ENCODE data around the gene FNDC3B. TPM values are rescaled to one million over a fixed set of nuclear protein-coding genes. Genes with fewer than 3 reads are reported as not detected.
"Not testable (repeated sequence)": the region's sequence is repeated elsewhere in the genome, so short reads cannot be mapped to it uniquely, and the experiment has no call there.

The FNDC3B gene
- total and polyA plus RNA-seq, 2 donors (not counting 1 experiment from before 2014, with no cell fraction given) = 1.2 to 9.2 TPM

- no peaks in the 10 kb centered on the region for H3K79me2 ChIP-seq (ENCODE audit: control insufficient read depth, insufficient read depth, low read length)
- H3K9me3 Mint-ChIP-seq (ENCODE audit: insufficient read depth) = no peaks in the 10 kb centered on the region
- no peaks in the 10 kb centered on the region for H3K36me3 ChIP-seq (replicated peaks in 1 of 2; ENCODE audit: control extremely low read depth in 1 of 2, control insufficient read depth in 1 of 2, extremely low read depth in 1 of 2, insufficient read depth in 2 of 2, low read length in 1 of 2)
- H3K4me2 ChIP-seq (replicated peaks; ENCODE audit: low read depth, low read length, poor library complexity, severe bottlenecking) = no peak overlapping the region
- H3K27me3 ChIP-seq (replicated peaks in 1 of 4; ENCODE audit: control extremely low read depth in 1 of 4, control insufficient read depth in 3 of 4, insufficient read depth in 4 of 4, low read length in 3 of 4) = no peaks in the 10 kb centered on the region
- H3K9me3 ChIP-seq (ENCODE audit: control extremely low read depth in 1 of 3, control insufficient read depth in 2 of 3, insufficient read depth in 1 of 3, low read length in 2 of 3) = no peaks in the 10 kb centered on the region
- H3K27ac ChIP-seq (ENCODE audit: low read length in 2 of 2) = no peak overlapping the region
- CTCF ChIA-PET = no interaction called here
- no peak overlapping the region for H3K4me3 ChIP-seq (ENCODE audit: control extremely low read depth in 1 of 5, extremely low read depth in 1 of 5, insufficient read depth in 1 of 5, low read depth in 2 of 5, low read length in 4 of 5)
- no peak for ATAC-seq (ENCODE audit: low read depth)
- H3K4me1 Mint-ChIP-seq = no peaks in the 10 kb centered on the region
- 100% methylated on average over 3 of the region's 5 CpGs for WGBS (ENCODE audit: insufficient coverage)
- H3K27me3 Mint-ChIP-seq = no peaks in the 10 kb centered on the region
- intact Hi-C loops (cut with micrococcal nuclease) = no loop called here
- H2AFZ ChIP-seq (ENCODE audit: insufficient read depth, low read depth, low read length, poor library complexity, severe bottlenecking) = no peak overlapping the region
- no peaks in the 10 kb centered on the region for H3K4me1 ChIP-seq (ENCODE audit: control insufficient read depth in 2 of 2, insufficient read depth in 2 of 2, low read length in 2 of 2)
- DNase-seq = no peak
- no peak overlapping the region for H3K27ac Mint-ChIP-seq
- H3K4me3 Mint-ChIP-seq = no peak overlapping the region
- H3K9ac ChIP-seq (ENCODE audit: low read length) = no peak overlapping the region
- no peak for TF ChIP-seq CTCF (IDR thresholded peaks at IDR 0.05)
- TF ChIP-seq EZH2 (IDR thresholded peaks at IDR 0.05; ENCODE audit: borderline replicate concordance, insufficient read depth, low read depth, low read length, poor library complexity, severe bottlenecking) = no peak
- POLR2A ChIA-PET = no interaction called here
- no peaks in the 10 kb centered on the region for H4K20me1 ChIP-seq (ENCODE audit: control insufficient read depth, insufficient read depth, low read length, poor library complexity, severe bottlenecking)
These were observed 213.8 kb downstream of the FNDC3B start for GRCh38 chr3:172253200-172253599.

- H3K4me3 ChIP-seq (ENCODE audit: control extremely low read depth in 1 of 5, extremely low read depth in 1 of 5, insufficient read depth in 1 of 5, low read depth in 2 of 5, low read length in 4 of 5) = no peak overlapping the region
- DNase-seq = no peak
- no peak overlapping the region for H3K4me3 Mint-ChIP-seq
- H3K27ac Mint-ChIP-seq = no peak overlapping the region
- WGBS (ENCODE audit: insufficient coverage) = no CpG with 5 or more reads among the region's 1 CpG
- H3K27me3 ChIP-seq (replicated peaks in 1 of 4; ENCODE audit: control extremely low read depth in 1 of 4, control insufficient read depth in 3 of 4, insufficient read depth in 4 of 4, low read length in 3 of 4) = no peaks in the 10 kb centered on the region
- TF ChIP-seq CTCF (IDR thresholded peaks at IDR 0.05) = no peak
- no peak for TF ChIP-seq EZH2 (IDR thresholded peaks at IDR 0.05; ENCODE audit: borderline replicate concordance, insufficient read depth, low read depth, low read length, poor library complexity, severe bottlenecking)
- H3K4me2 ChIP-seq (replicated peaks; ENCODE audit: low read depth, low read length, poor library complexity, severe bottlenecking) = no peak overlapping the region
- H3K9me3 ChIP-seq (ENCODE audit: control extremely low read depth in 1 of 3, control insufficient read depth in 2 of 3, insufficient read depth in 1 of 3, low read length in 2 of 3) = no peaks in the 10 kb centered on the region
- H3K36me3 ChIP-seq (replicated peaks in 1 of 2; ENCODE audit: control extremely low read depth in 1 of 2, control insufficient read depth in 1 of 2, extremely low read depth in 1 of 2, insufficient read depth in 2 of 2, low read length in 1 of 2) = no peaks in the 10 kb centered on the region
- ChIA-PET POLR2A (no interaction called here), CTCF (no interaction called here)
- no peaks in the 10 kb centered on the region for H3K27me3 Mint-ChIP-seq
- intact Hi-C loops (cut with micrococcal nuclease) = no loop called here
- H3K4me1 ChIP-seq (ENCODE audit: control insufficient read depth in 2 of 2, insufficient read depth in 2 of 2, low read length in 2 of 2) = no peaks in the 10 kb centered on the region
- no peak overlapping the region for H3K27ac ChIP-seq (ENCODE audit: low read length in 2 of 2)
- no peak for ATAC-seq (ENCODE audit: low read depth)
- no peaks in the 10 kb centered on the region for H3K4me1 Mint-ChIP-seq
- H3K79me2 ChIP-seq (ENCODE audit: control insufficient read depth, insufficient read depth, low read length) = no peaks in the 10 kb centered on the region
- no peaks in the 10 kb centered on the region for H3K9me3 Mint-ChIP-seq (ENCODE audit: insufficient read depth)
- H2AFZ ChIP-seq (ENCODE audit: insufficient read depth, low read depth, low read length, poor library complexity, severe bottlenecking) = no peak overlapping the region
- H3K9ac ChIP-seq (ENCODE audit: low read length) = no peak overlapping the region
- H4K20me1 ChIP-seq (ENCODE audit: control insufficient read depth, insufficient read depth, low read length, poor library complexity, severe bottlenecking) = no peaks in the 10 kb centered on the region
These were observed 215.2 kb downstream of the FNDC3B start for GRCh38 chr3:172254542-172254941.

- H3K27ac ChIP-seq (ENCODE audit: low read length in 2 of 2); POLR2A ChIA-PET: not testable (repeated sequence)
These were observed 215.9 kb downstream of the FNDC3B start for GRCh38 chr3:172255321-172255720.

More at GRCh38 chr3:172255321-172255720, 215.9 kb downstream of the FNDC3B start:
- intact Hi-C loops (cut with micrococcal nuclease); H3K4me2 ChIP-seq (replicated peaks; ENCODE audit: low read depth, low read length, poor library complexity, severe bottlenecking); H3K36me3 ChIP-seq (replicated peaks in 1 of 2; ENCODE audit: control extremely low read depth in 1 of 2, control insufficient read depth in 1 of 2, extremely low read depth in 1 of 2, insufficient read depth in 2 of 2, low read length in 1 of 2); H2AFZ ChIP-seq (ENCODE audit: insufficient read depth, low read depth, low read length, poor library complexity, severe bottlenecking); CTCF ChIA-PET; H3K4me1 Mint-ChIP-seq; H3K9me3 ChIP-seq (ENCODE audit: control extremely low read depth in 1 of 3, control insufficient read depth in 2 of 3, insufficient read depth in 1 of 3, low read length in 2 of 3); H3K79me2 ChIP-seq (ENCODE audit: control insufficient read depth, insufficient read depth, low read length); DNase-seq; H3K27me3 ChIP-seq (replicated peaks in 1 of 4; ENCODE audit: control extremely low read depth in 1 of 4, control insufficient read depth in 3 of 4, insufficient read depth in 4 of 4, low read length in 3 of 4); H3K27ac Mint-ChIP-seq; H3K4me3 Mint-ChIP-seq; H3K4me3 ChIP-seq (ENCODE audit: control extremely low read depth in 1 of 5, extremely low read depth in 1 of 5, insufficient read depth in 1 of 5, low read depth in 2 of 5, low read length in 4 of 5); H3K4me1 ChIP-seq (ENCODE audit: control insufficient read depth in 2 of 2, insufficient read depth in 2 of 2, low read length in 2 of 2); ATAC-seq (ENCODE audit: low read depth); H3K9me3 Mint-ChIP-seq (ENCODE audit: insufficient read depth); H4K20me1 ChIP-seq (ENCODE audit: control insufficient read depth, insufficient read depth, low read length, poor library complexity, severe bottlenecking); H3K9ac ChIP-seq (ENCODE audit: low read length); H3K27me3 Mint-ChIP-seq: not testable (repeated sequence)
- WGBS (ENCODE audit: insufficient coverage) = 91% methylated on average over 10 of the region's 10 CpGs

All from B cell (primary cell).